Endothelial cell of umbilical vein (primary cell): ENCODE data around the gene ARSH. TPM values are rescaled to one million over a fixed set of nuclear protein-coding genes. Genes with fewer than 3 reads are reported as not detected.

Experiments used
- BruUV-seq: library from RNA; stranded (reverse); fragments of 400-500 nt; replicated peaks from 2 replicates; lab custom pipeline; 2021; lab: Mats Ljungman, UMichigan
- CTCF ChIA-PET: fragments of 300-600, 350-600 bp; sonication (Branson Sonifier 250); formaldehyde crosslinking; loops from one replicate; lab custom pipeline; 2021; ENCODE audit warnings: antibody characterized with exemption, inconsistent platforms; lab: Charles Lee
- POLR2A ChIA-PET: fragments of 300-600, 350-600 bp; sonication (Branson Sonifier 250); formaldehyde crosslinking; loops from one replicate; lab custom pipeline; 2021; ENCODE audit warnings: antibody characterized with exemption, inconsistent platforms; lab: Charles Lee
- DNase-seq: peaks from one replicate; pipeline ENCODE4 v3.0.0-alpha.2; 2011; ENCODE audit warnings: low read depth, low spot score
- FAIRE-seq: peaks from 2 replicates; lab custom pipeline; 2011; peaks lifted over from hg19 to GRCh38; lab: Jason Lieb, UNC
- H2AFZ ChIP-seq: 2 replicates; pipeline ENCODE4 v1.6.0; 2012; ENCODE audit warnings: low read depth, low read length, control low read depth, inconsistent platforms
- H3K27ac ChIP-seq: 2 replicates; pipeline ENCODE4 v1.5.1; 2011; ENCODE audit warnings: low read depth, mild to moderate bottlenecking, control low read depth, low read length, moderate library complexity; ENCODE audit not compliant: insufficient read depth
- H3K27me3 ChIP-seq, 2 experiments: 2 replicates each; pipeline versions ENCODE4 v1.6.0 to v1.6.1; 2011; ENCODE audit warnings: low read length in 2 of 2, mixed read lengths in 1 of 2; ENCODE audit not compliant: control insufficient read depth in 2 of 2, insufficient read depth in 2 of 2
- H3K36me3 ChIP-seq, 2 experiments: 2 replicates in 1 of 2; 3 replicates in 1 of 2; pipeline ENCODE4 v1.5.1; 2011; ENCODE audit warnings: low read length in 2 of 2, mild to moderate bottlenecking in 1 of 2, moderate library complexity in 1 of 2; ENCODE audit not compliant: control insufficient read depth in 2 of 2, insufficient read depth in 2 of 2; ENCODE audit errors: extremely low read depth in 1 of 2
- H3K4me1 ChIP-seq: 3 replicates; pipeline ENCODE4 v1.5.1; 2011; ENCODE audit warnings: mild to moderate bottlenecking, low read length; ENCODE audit not compliant: control insufficient read depth, insufficient read depth; ENCODE audit errors: extremely low read depth
- H3K4me2 ChIP-seq: 2 replicates; pipeline ENCODE4 v1.6.1; 2011; ENCODE audit warnings: low read length, control low read depth, mixed read lengths; ENCODE audit not compliant: insufficient read depth
- H3K4me3 ChIP-seq, 3 experiments: fragments of 200-600 bp in 1 of 3; sonication (generic), shearing (Covaris generic) in 1 of 3; replicated peaks in 1 of 3; 2 replicates each; pipeline ENCODE4 v1.5.1; 2011 to 2016; ENCODE audit warnings: control low read depth in 3 of 3, low read length in 3 of 3, mild to moderate bottlenecking in 2 of 3, inconsistent platforms in 1 of 3, low read depth in 1 of 3, moderate library complexity in 1 of 3; ENCODE audit not compliant: insufficient read depth in 1 of 3
- H3K79me2 ChIP-seq: 2 replicates; pipeline ENCODE4 v1.6.0; 2012; ENCODE audit warnings: low read length, inconsistent platforms; ENCODE audit not compliant: control insufficient read depth, insufficient read depth
- H3K9ac ChIP-seq: replicated peaks from 2 replicates; pipeline ENCODE3; 2011; ENCODE audit warnings: low read length, control low read depth; ENCODE audit not compliant: insufficient read depth; ENCODE audit errors: extremely low read depth
- H3K9me1 ChIP-seq: replicated peaks from 3 replicates; pipeline ENCODE4 v1.6.0; 2011; ENCODE audit warnings: mild to moderate bottlenecking, low read length; ENCODE audit not compliant: control insufficient read depth, insufficient read depth; ENCODE audit errors: extremely low read depth
- H3K9me3 ChIP-seq: replicated peaks from 2 replicates; pipeline ENCODE4 v1.5.1; 2012; ENCODE audit warnings: low read length, inconsistent platforms; ENCODE audit not compliant: control insufficient read depth, insufficient read depth
- H4K20me1 ChIP-seq: replicated peaks from 2 replicates; pipeline ENCODE3; 2011; ENCODE audit warnings: mild to moderate bottlenecking, low read length; ENCODE audit not compliant: control insufficient read depth, insufficient read depth; ENCODE audit errors: extremely low read depth
- CTCF ChIP-seq, 2 donors: IDR thresholded peaks; 1 replicate in 1 of 2; 2 replicates in 1 of 2; pipeline ENCODE4 v1.5.1; 2011; ENCODE audit warnings: low read length in 2 of 2, mild to moderate bottlenecking in 2 of 2, moderate library complexity in 2 of 2, control low read depth in 1 of 2, inconsistent platforms in 1 of 2, low read depth in 1 of 2; ENCODE audit not compliant: insufficient read depth in 1 of 2; ENCODE audit errors: extremely low read depth in 1 of 2
- EZH2 ChIP-seq: IDR thresholded peaks from 2 replicates; pipeline ENCODE4 v1.6.1; 2012; ENCODE audit warnings: borderline replicate concordance, low read depth, mild to moderate bottlenecking, moderate library complexity, low read length, inconsistent platforms; ENCODE audit not compliant: severe bottlenecking
- FOS ChIP-seq: IDR thresholded peaks from 2 replicates; pipeline ENCODE4 v1.6.1; 2011; ENCODE audit warnings: mild to moderate bottlenecking, low read length, moderate library complexity, borderline replicate concordance; ENCODE audit not compliant: insufficient read depth
- GATA2 ChIP-seq: IDR thresholded peaks from 2 replicates; pipeline ENCODE4 v1.7.0; 2011; ENCODE audit warnings: low read depth, mild to moderate bottlenecking, moderate library complexity, mixed read lengths, low read length; ENCODE audit not compliant: insufficient read length, insufficient read depth
- MAX ChIP-seq: IDR thresholded peaks from 2 replicates; pipeline ENCODE4 v1.6.1; 2011; ENCODE audit not compliant: insufficient read depth, insufficient read length
- MYC ChIP-seq: IDR thresholded peaks from one replicate; pipeline ENCODE4 v1.6.1; 2011; ENCODE audit warnings: mild to moderate bottlenecking, low read depth, low read length
- POLR2A ChIP-seq: IDR thresholded peaks from 2 replicates; pipeline ENCODE4 v1.6.1; 2012; ENCODE audit warnings: low read depth, mild to moderate bottlenecking, control low read depth, low read length
- POLR2AphosphoS5 ChIP-seq: IDR thresholded peaks from 2 replicates; pipeline ENCODE4 v1.6.1; 2012; ENCODE audit warnings: low read depth, mild to moderate bottlenecking, control low read depth, low read length, moderate library complexity; ENCODE audit not compliant: insufficient read depth
- dilution Hi-C: fragments of 300-500 bp; cut with MboI; formaldehyde crosslinking; loops from one replicate; pipeline ENCODE4 v1.15.0; 2019; ENCODE audit warnings: low sequenced_read_pairs; ENCODE audit not compliant: extremely low pct_ligation_motif_present
- intact Hi-C: fragments of 100-400 bp; cut with micrococcal nuclease; formaldehyde crosslinking; loops from one replicate; pipeline ENCODE4 v1.10.0; 2022
- polyA plus RNA-seq, 4 experiments: library from polyadenylated mRNA; depleted of rRNA in 3 of 4; stranded (reverse) in 3 of 4; unstranded in 1 of 4; fragments of >200 nt; gene quantifications; 2 replicates each; pipeline versions ENCODE4 v1.2.1 to v1.2.3, GENCODE V29; 2011 to 2012; ENCODE audit warnings: missing spikeins in 1 of 4
- total RNA-seq: library from RNA; stranded (reverse); gene quantifications from 2 replicates; pipeline ENCODE4 v1.2.3, GENCODE V29; 2021

Gene ARSH
- total and polyA plus RNA-seq, 2 donors (not counting 3 experiments of a cell fraction or from before 2014, with no cell fraction given): not detected

- H3K36me3 ChIP-seq: no peaks in the 10 kb centered on the region
- ChIA-PET CTCF (no interaction called here), POLR2A (no interaction called here)
- dilution Hi-C loops (no loop called here), intact Hi-C loops (no loop called here)
- no peak overlapping the region for H3K4me2 ChIP-seq
- no peaks in the 10 kb centered on the region for H3K9me3 ChIP-seq
- no peaks in the 10 kb centered on the region for H4K20me1 ChIP-seq
- no peak for TF ChIP-seq POLR2A
- no peak for TF ChIP-seq CTCF (IDR thresholded peaks at IDR 0.05; ENCODE audit: extremely low read depth in 1 of 2, insufficient read depth in 1 of 2, low read depth in 1 of 2, low read length in 2 of 2)
- no peak for TF ChIP-seq GATA2
- no peak for TF ChIP-seq EZH2
- no peak for TF ChIP-seq FOS
- TF ChIP-seq MAX: no peak
- no peak for TF ChIP-seq POLR2AphosphoS5
- no peak for TF ChIP-seq MYC
- no peak overlapping the region for H3K27ac ChIP-seq
- no peak for FAIRE-seq
- no peaks in the 10 kb centered on the region for H3K79me2 ChIP-seq
- no TSS peak for BruUV-seq
- DNase-seq: no peak
- no peak overlapping the region for H3K4me3 ChIP-seq
- no peak overlapping the region for H2AFZ ChIP-seq
- no peaks in the 10 kb centered on the region for H3K27me3 ChIP-seq
- no peak overlapping the region for H3K9ac ChIP-seq
- peaks cover 3% of the 10 kb centered on the region for H3K4me1 ChIP-seq
- no peaks in the 10 kb centered on the region for H3K9me1 ChIP-seq
Observed at GRCh38 chrX:2972391-2972790, 34.0 kb upstream of the ARSH start.
